HepG2 (cell line): ENCODE data around the gene SMIM29. TPM values are rescaled to one million over a fixed set of nuclear protein-coding genes. Genes with fewer than 3 reads are reported as not detected.

Source experiments
- CBX5 ChIP-seq: sonication (generic); formaldehyde crosslinking; IDR thresholded peaks from 2 replicates; pipeline ENCODE4 v1.4.0; 2020; ENCODE audit warnings: missing genetic modification reagents, borderline replicate concordance
- DMAP1 ChIP-seq: IDR thresholded peaks from 2 replicates; pipeline ENCODE4 v1.6.1; 2016
- ETV5 ChIP-seq: IDR thresholded peaks from 2 replicates; pipeline ENCODE4 v1.6.1; 2018; ENCODE audit warnings: missing biosample characterization, missing genetic modification reagents, inconsistent platforms, borderline replicate concordance
- GTF3A ChIP-seq: sonication (generic); formaldehyde crosslinking; conservative IDR thresholded peaks from 2 replicates; pipeline ENCODE4 v1.4.0; 2020; ENCODE audit warnings: mild to moderate bottlenecking, missing genetic modification reagents
- HMGXB4 ChIP-seq, 2 experiments: sonication (generic) in 1 of 2; formaldehyde crosslinking in 1 of 2; IDR thresholded peaks; 2 replicates each; pipeline versions ENCODE4 v1.4.0 to v1.6.1; 2018 to 2020; ENCODE audit warnings: missing genetic modification reagents in 2 of 2, borderline replicate concordance in 1 of 2, low read depth in 1 of 2, mild to moderate bottlenecking in 1 of 2, missing biosample characterization in 1 of 2
- KLF16 ChIP-seq, 2 experiments: sonication (generic) in 1 of 2; formaldehyde crosslinking in 1 of 2; IDR thresholded peaks; 2 replicates each; pipeline versions ENCODE4 v1.6.1 to v1.8.0; 2016 to 2023; ENCODE audit warnings: missing genetic modification reagents in 2 of 2, missing compliant biosample characterization in 1 of 2
- MED1 ChIP-seq: sonication (generic); formaldehyde crosslinking; IDR thresholded peaks from 2 replicates; pipeline ENCODE4 v1.4.0; 2020; ENCODE audit warnings: missing genetic modification reagents
- MXD3 ChIP-seq: IDR thresholded peaks from 2 replicates; pipeline ENCODE4 v1.6.1; 2016; ENCODE audit warnings: mild to moderate bottlenecking, missing biosample characterization, missing genetic modification reagents
- PAWR ChIP-seq: sonication (generic); formaldehyde crosslinking; IDR thresholded peaks from 2 replicates; pipeline ENCODE4 v1.4.0; 2020; ENCODE audit warnings: missing genetic modification reagents, mild to moderate bottlenecking, borderline replicate concordance
- PHF8 ChIP-seq: sonication (generic); formaldehyde crosslinking; IDR thresholded peaks from 2 replicates; pipeline ENCODE4 v1.5.0; 2020; ENCODE audit warnings: missing genetic modification reagents
- PITX1 ChIP-seq: sonication (generic); formaldehyde crosslinking; IDR thresholded peaks from 2 replicates; pipeline ENCODE4 v1.5.1; 2020; ENCODE audit warnings: mild to moderate bottlenecking, missing genetic modification reagents
- POLR2A ChIP-seq, 2 experiments: IDR thresholded peaks; 2 replicates each; pipeline ENCODE4 v1.6.1; 2011; ENCODE audit warnings: low read depth in 2 of 2, low read length in 2 of 2, mild to moderate bottlenecking in 1 of 2, moderate library complexity in 1 of 2; ENCODE audit not compliant: insufficient read depth in 1 of 2
- THAP7 ChIP-seq: sonication (generic); formaldehyde crosslinking; IDR thresholded peaks from 2 replicates; pipeline ENCODE4 v1.8.1; 2023; ENCODE audit warnings: mild to moderate bottlenecking, missing genetic modification reagents
- XRCC5 ChIP-seq: fragments of 200-400 bp; formaldehyde crosslinking; optimal IDR thresholded peaks from 2 replicates; pipeline ENCODE3; 2017; ENCODE audit warnings: mild to moderate bottlenecking, low read length
- ZFY ChIP-seq: sonication (generic); formaldehyde crosslinking; IDR thresholded peaks from 2 replicates; pipeline ENCODE4 v1.4.0; 2020; ENCODE audit warnings: missing genetic modification reagents
- ZNF180 ChIP-seq: sonication (generic); formaldehyde crosslinking; IDR thresholded peaks from 2 replicates; pipeline ENCODE4 v1.4.0; 2020; ENCODE audit warnings: low read depth, missing genetic modification reagents, borderline replicate concordance
- ZNF253 ChIP-seq: sonication (generic); formaldehyde crosslinking; IDR thresholded peaks from 2 replicates; pipeline ENCODE4 v1.8.0; 2022; ENCODE audit warnings: mild to moderate bottlenecking, missing genetic modification reagents, borderline replicate concordance
- ZNF281 ChIP-seq: sonication (generic); formaldehyde crosslinking; IDR thresholded peaks from 2 replicates; pipeline ENCODE4 v1.4.0; 2020; ENCODE audit warnings: missing genetic modification reagents, borderline replicate concordance
- ZNF652 ChIP-seq: IDR thresholded peaks from 2 replicates; pipeline ENCODE4 v1.6.1; 2016; ENCODE audit warnings: low read depth, borderline replicate concordance
- ZNF777 ChIP-seq: sonication (generic); formaldehyde crosslinking; IDR thresholded peaks from 2 replicates; pipeline ENCODE4 v1.4.0; 2020; ENCODE audit warnings: missing genetic modification reagents
- polyA plus RNA-seq, 8 experiments: library from polyadenylated mRNA; depleted of rRNA in 3 of 8; stranded (reverse) in 7 of 8; unstranded in 1 of 8; fragments of >200 nt; fragmentation: Illumina TruSeq in 4 of 8; extraction: Trizol in 4 of 8; gene quantifications; 2 replicates each; pipeline versions ENCODE4 v1.2.1 to v1.2.3, GENCODE V29; 2011 to 2016; ENCODE audit warnings: low read depth in 4 of 8, missing spikeins in 1 of 8, mixed read lengths in 1 of 8; ENCODE audit not compliant: insufficient read depth in 1 of 8
- total RNA-seq, 5 experiments: library from RNA; depleted of rRNA; stranded (reverse); fragments of >200 nt; fragmentation: Illumina TruSeq; extraction: Trizol; gene quantifications; 2 replicates each; pipeline ENCODE4 v1.2.3, GENCODE V29; 2016; ENCODE audit warnings: low read depth in 1 of 5

SMIM29 gene
- total and polyA plus RNA-seq, 2 of the 13 experiments (the other 11 are each of a cell fraction or from before 2014, with no cell fraction given) = 8.8 to 15.3 TPM

DNA sequence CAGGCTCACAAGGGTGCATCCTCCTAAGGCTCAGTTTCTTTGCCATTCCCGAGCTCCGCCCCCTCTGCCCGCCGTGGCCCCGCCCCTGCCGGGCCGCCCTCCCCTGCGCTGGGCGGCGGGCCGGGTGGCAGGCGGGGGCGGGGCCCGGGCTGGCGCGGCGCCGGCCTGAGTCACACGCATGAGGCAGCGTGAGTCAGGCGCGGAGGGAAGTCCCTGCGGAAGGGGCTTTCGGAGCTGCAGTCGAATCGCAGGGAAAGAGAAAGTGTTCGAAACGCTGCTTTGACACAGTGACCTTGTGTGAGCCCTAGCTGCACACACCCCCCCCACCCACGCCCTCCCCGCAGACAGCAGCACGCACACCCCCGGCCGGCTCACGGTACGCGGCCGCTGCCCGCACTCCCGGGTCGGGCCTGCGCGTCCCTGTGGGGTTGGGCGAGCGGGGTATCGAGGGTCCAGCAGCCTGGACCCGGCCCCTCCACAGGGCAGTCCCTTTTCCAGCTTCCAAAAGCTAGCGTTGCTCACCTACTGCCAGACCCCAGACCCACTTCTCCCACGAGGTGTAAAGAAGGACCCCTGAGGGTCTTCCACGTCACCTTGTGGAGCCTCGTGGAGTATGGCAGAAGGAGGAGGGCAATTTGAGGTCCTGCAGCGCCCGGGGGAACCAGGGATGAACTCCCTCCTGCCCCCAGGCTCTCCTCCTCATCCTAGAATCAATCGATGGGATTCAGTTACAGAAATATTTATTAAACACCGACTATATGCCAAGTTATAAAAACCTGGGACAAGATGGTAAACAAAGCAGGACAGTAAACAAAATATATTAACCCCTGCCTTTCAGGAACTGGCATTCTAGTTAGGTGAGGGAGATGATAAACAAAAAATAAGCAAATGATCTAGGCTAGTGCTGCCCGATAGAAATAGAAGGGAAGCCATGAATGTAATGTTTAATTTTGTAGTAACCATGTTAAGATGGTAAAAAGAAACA is 24.6 kb downstream of the SMIM29 start (continued):
- 0 out of 2 replicates have a peak, but pooled peaks have one; percentile 12 for TF ChIP-seq ZNF281 (CRISPR knock-in tag)
- peak; percentile 69 for TF ChIP-seq MXD3 (CRISPR knock-in tag)
- TF ChIP-seq ZNF652 (CRISPR knock-in tag) = peak; percentile 84
- TF ChIP-seq HMGXB4 (CRISPR knock-in tag; IDR thresholded peaks at IDR 0.05; ENCODE audit: borderline replicate concordance in 1 of 2, low read depth in 1 of 2) = peak; percentile 27 to 73; a peak in 3 of 4 replicates
- peak; percentile 83 for TF ChIP-seq ZFY (CRISPR knock-in tag)
- TF ChIP-seq DMAP1 (CRISPR knock-in tag) = peak; percentile 62; the same call in 1 of the 2 replicates
- TF ChIP-seq ZNF180 = no peak
- 0 out of 2 replicates have a peak, but pooled peaks have one; percentile 42 for TF ChIP-seq PAWR (CRISPR knock-in tag)
- no peak for TF ChIP-seq GTF3A (CRISPR knock-in tag)
- 0 out of 2 replicates have a peak, but pooled peaks have one; percentile 14 for TF ChIP-seq CBX5 (CRISPR knock-in tag)
- peak; percentile 36; the same call in 1 of the 2 replicates for TF ChIP-seq PITX1
- TF ChIP-seq KLF16 (CRISPR knock-in tag; IDR thresholded peaks at IDR 0.05) = 0 out of 4 replicates have a peak, but pooled peaks of 1 of the 2 experiments have one; percentile 15
- TF ChIP-seq THAP7 = 0 out of 2 replicates have a peak, but pooled peaks have one; percentile 25
- peak; percentile 36; the same call in 1 of the 2 replicates for TF ChIP-seq ETV5 (CRISPR knock-in tag)
- TF ChIP-seq ZNF253 (CRISPR knock-in tag) = 0 out of 2 replicates have a peak, but pooled peaks have one; percentile 25
- TF ChIP-seq MED1 (CRISPR knock-in tag) = peak; percentile 37; the same call in 1 of the 2 replicates
- TF ChIP-seq POLR2A (IDR thresholded peaks at IDR 0.05; ENCODE audit: insufficient read depth in 1 of 2, low read depth in 2 of 2, low read length in 2 of 2) = peak; percentile 88 to 93
- peak; percentile 8 for TF ChIP-seq XRCC5
- TF ChIP-seq PHF8 (CRISPR knock-in tag) = peak; percentile 80
- peak; percentile 30; the same call in 1 of the 2 replicates for TF ChIP-seq ZNF777 (CRISPR knock-in tag)
